Caco-2 (cell line): ENCODE measurements around the gene PTPN6. TPM values are rescaled to one million over a fixed set of nuclear protein-coding genes. Genes with fewer than 3 reads are reported as not detected.

ENCODE experiments used
- BruUV-seq: library from RNA; stranded (reverse); fragments of 400-500 nt; replicated peaks from 2 replicates; lab custom pipeline; 2021; lab: Mats Ljungman, UMichigan
- CTCF ChIA-PET: fragments of 300-600 bp; sonication (Branson Sonifier 250); formaldehyde crosslinking; loops from one replicate; lab custom pipeline; 2022; ENCODE audit warnings: antibody characterized with exemption; lab: Charles Lee
- POLR2A ChIA-PET: fragments of 300-600 bp; sonication (Branson Sonifier 250); formaldehyde crosslinking; loops from one replicate; lab custom pipeline; 2022; ENCODE audit warnings: antibody characterized with exemption; lab: Charles Lee
- DNase-seq, 2 experiments: peaks; one replicate each; pipeline versions ENCODE4 v3.0.0 to v3.0.0-alpha.2; 2020 to 2022
- H3K27me3 ChIP-seq: replicated peaks from 2 replicates; pipeline ENCODE4 v1.6.0; 2011; ENCODE audit warnings: low read length; ENCODE audit not compliant: control insufficient read depth, insufficient read depth
- H3K36me3 ChIP-seq: 2 replicates; pipeline ENCODE4 v1.5.1; 2011; ENCODE audit warnings: low read length; ENCODE audit not compliant: control insufficient read depth, insufficient read depth
- H3K4me1 ChIP-seq: fragments of 250-450 bp; sonication (Bioruptor Pico); 2 replicates; pipeline ENCODE4 v1.5.1; 2020; ENCODE audit warnings: mild to moderate bottlenecking
- H3K4me3 ChIP-seq: 2 replicates; pipeline ENCODE4 v1.5.1; 2011; ENCODE audit warnings: low read depth, mild to moderate bottlenecking, control low read depth, low read length
- H3K9me3 ChIP-seq: fragments of 250-450 bp; sonication (Bioruptor Pico); 2 replicates; pipeline ENCODE4 v1.5.1; 2020; ENCODE audit warnings: mild to moderate bottlenecking, moderate library complexity
- H3K27ac Mint-ChIP-seq: one replicate; pipeline ENCODE4 v1.8.0; 2022; ENCODE audit warnings: mixed read lengths; ENCODE audit not compliant: unreplicated experiment
- H3K27me3 Mint-ChIP-seq: one replicate; pipeline ENCODE4 v1.8.0; 2022; ENCODE audit warnings: mixed read lengths; ENCODE audit not compliant: insufficient read depth, unreplicated experiment
- H3K36me3 Mint-ChIP-seq: one replicate; pipeline ENCODE4 v1.8.0; 2022; ENCODE audit warnings: mild to moderate bottlenecking, mixed read lengths; ENCODE audit not compliant: insufficient read depth, unreplicated experiment
- H3K4me1 Mint-ChIP-seq: one replicate; pipeline ENCODE4 v1.8.0; 2022; ENCODE audit warnings: low read depth, mixed read lengths; ENCODE audit not compliant: unreplicated experiment
- H3K4me3 Mint-ChIP-seq: one replicate; pipeline ENCODE4 v1.8.0; 2022; ENCODE audit warnings: mild to moderate bottlenecking, moderate library complexity, mixed read lengths; ENCODE audit not compliant: unreplicated experiment
- H3K9me3 Mint-ChIP-seq: one replicate; pipeline ENCODE4 v1.8.0; 2022; ENCODE audit warnings: mixed read lengths; ENCODE audit not compliant: unreplicated experiment
- CTCF ChIP-seq, 2 experiments: fragments of 200-600 bp in 1 of 2; IDR thresholded peaks; 1 replicate in 1 of 2; 2 replicates in 1 of 2; pipeline versions ENCODE4 v1.5.1 to v1.8.0; 2011 to 2022; ENCODE audit warnings: antibody characterized with exemption in 1 of 2, control low read depth in 1 of 2, inconsistent platforms in 1 of 2, low read depth in 1 of 2, low read length in 1 of 2, mild to moderate bottlenecking in 1 of 2, moderate library complexity in 1 of 2; ENCODE audit not compliant: insufficient read depth in 1 of 2, severe bottlenecking in 1 of 2, unreplicated experiment in 1 of 2
- intact Hi-C: fragments of 100-400 bp; cut with micrococcal nuclease; formaldehyde crosslinking; loops from one replicate; pipeline ENCODE4 v1.10.0; 2022; ENCODE audit not compliant: unreplicated experiment
- total RNA-seq: library from RNA; stranded (reverse); gene quantifications from 2 replicates; pipeline ENCODE4 v1.2.3, GENCODE V29; 2022

PTPN6 gene
- total RNA-seq, 1 experiment from 2014 or later = 43.9 TPM

DNA sequence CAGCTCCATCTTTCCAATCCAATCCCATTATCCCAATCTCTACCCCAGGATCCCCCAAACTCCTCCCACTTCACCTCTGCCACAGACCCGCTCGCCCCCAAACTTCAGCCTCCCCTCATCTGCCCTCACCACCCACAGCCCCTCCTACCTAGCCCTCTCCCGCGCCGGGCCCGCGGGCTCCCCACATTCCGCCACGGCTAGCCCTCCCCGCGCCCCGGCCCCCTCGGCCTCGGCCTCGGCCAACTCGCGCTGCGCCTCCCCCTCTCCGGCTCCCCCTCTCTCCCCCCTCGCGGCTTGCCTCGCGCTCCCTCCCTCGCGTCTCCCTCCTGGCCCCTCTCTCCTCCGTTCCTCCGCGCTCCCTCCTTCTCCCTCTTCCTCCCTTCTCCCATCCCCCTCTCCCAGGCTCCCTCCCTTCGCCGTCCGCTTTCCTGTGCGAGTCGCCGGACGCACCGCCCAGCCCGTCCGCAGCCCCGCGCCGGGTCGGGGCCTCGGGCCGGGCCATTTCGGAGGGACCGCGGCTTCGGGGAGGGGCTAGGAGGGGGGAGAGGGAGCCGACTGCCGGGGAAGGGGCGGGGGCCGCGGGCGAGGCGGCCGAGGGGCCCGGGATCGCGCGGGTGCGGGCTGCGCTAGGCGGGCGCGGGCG lies 23.7 kb upstream of the PTPN6 start, which contains the start of gene ATN1:
TSS of gene ATN1 (plus strand) at position 581 of the 643 bp plus-strand sequence. CDS start 6,043 bp downstream, outside the sequence.
- Histone ChIP-seq H3K36me3 (peaks cover 2% of the 10 kb centered on the region; the same call in 1 of the 2 replicates), H3K9me3 (no peaks in the 10 kb centered on the region), H3K27me3 (no peaks in the 10 kb centered on the region), H3K4me3 (peak within 1 kb of the TSS; percentile 91), H3K4me1 (peaks cover 43% of the 10 kb centered on the region)
- POLR2A ChIA-PET = interaction anchor here (0.6 to 2.9 kb wide), 7 partner anchors 10 to 135 kb away, joined by 3 to 22 read pairs (median 12); partner anchors contain the start of genes C12orf57 and RNU7-1
- intact Hi-C loops = no loop called here
- Mint-ChIP-seq H3K36me3 (peaks cover 22% of the 10 kb centered on the region), H3K4me1 (peaks cover 66% of the 10 kb centered on the region), H3K27ac (peak within 1 kb of the TSS; percentile 76), H3K9me3 (no peaks in the 10 kb centered on the region), H3K4me3 (peak within 1 kb of the TSS; percentile 85), H3K27me3 (no peaks in the 10 kb centered on the region)
- CTCF ChIA-PET = interaction anchor here (0.6 to 5.7 kb wide), 3 partner anchors 11 to 60 kb away, joined by 4 to 56 read pairs (median 8); partner anchors contain the start of gene SPSB2
- DNase-seq = peak; percentile 85 to 87
- BruUV-seq = no TSS peak
- TF ChIP-seq CTCF (IDR thresholded peaks at IDR 0.05; ENCODE audit: insufficient read depth in 1 of 2, low read depth in 1 of 2, low read length in 1 of 2, severe bottlenecking in 1 of 2, unreplicated experiment in 1 of 2) = no peak

DNA sequence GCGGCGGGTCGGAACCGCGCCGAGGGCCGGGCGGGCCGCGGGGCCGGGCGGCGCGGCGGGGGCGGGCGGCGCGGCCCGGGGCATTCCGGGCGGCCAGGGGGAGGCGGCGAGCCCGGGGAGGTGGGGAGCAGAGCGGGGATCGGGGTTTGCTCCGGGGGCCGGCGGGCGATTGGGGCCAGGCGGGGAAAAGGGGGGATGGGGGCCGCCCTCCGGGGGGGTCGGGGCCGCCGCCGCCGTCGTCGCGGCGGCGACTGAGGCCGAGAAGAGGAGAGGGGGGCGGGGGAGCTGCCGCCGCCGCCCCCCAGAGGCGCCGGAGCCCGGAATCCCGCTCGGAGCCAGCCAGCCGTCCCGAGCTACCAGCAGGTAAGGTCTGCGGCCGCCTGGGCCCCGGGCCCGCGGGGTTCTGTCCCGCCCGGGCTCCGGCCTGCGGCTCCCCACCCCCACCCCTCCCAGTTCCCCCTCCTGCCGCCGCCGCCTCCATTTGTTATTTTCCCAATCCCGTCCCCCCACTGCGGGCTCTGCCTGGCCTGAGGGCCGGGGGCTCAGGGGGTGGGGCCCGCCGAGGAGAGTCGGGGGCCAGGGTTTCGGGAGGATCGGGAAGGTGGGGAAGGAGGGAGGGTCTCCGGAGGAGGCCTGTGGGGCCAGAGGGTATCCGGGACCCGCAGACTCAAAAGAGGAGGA lies 23.0 kb upstream of the PTPN6 start:
- no TSS peak for BruUV-seq
- Histone ChIP-seq H3K4me3 (peak overlapping the region; percentile 91), H3K9me3 (no peaks in the 10 kb centered on the region), H3K4me1 (peaks cover 43% of the 10 kb centered on the region), H3K27me3 (no peaks in the 10 kb centered on the region), H3K36me3 (peaks cover 2% of the 10 kb centered on the region; the same call in 1 of the 2 replicates)
- no peaks in the 10 kb centered on the region for H3K27me3 Mint-ChIP-seq
- CTCF ChIA-PET = interaction anchor here (0.6 to 5.7 kb wide), 4 partner anchors 10 to 168 kb away, joined by 4 to 56 read pairs (median 5); no protein-coding TSS in a partner anchor
- intact Hi-C loops = no loop called here
- peak overlapping the region; percentile 76 for H3K27ac Mint-ChIP-seq
- DNase-seq = peak in 1 of 2 experiments; percentile 51
- no peak for TF ChIP-seq CTCF (IDR thresholded peaks at IDR 0.05; ENCODE audit: insufficient read depth in 1 of 2, low read depth in 1 of 2, low read length in 1 of 2, severe bottlenecking in 1 of 2, unreplicated experiment in 1 of 2)
- peaks cover 27% of the 10 kb centered on the region for H3K36me3 Mint-ChIP-seq
- peak overlapping the region; percentile 85 for H3K4me3 Mint-ChIP-seq
- H3K9me3 Mint-ChIP-seq = no peaks in the 10 kb centered on the region
- peaks cover 66% of the 10 kb centered on the region for H3K4me1 Mint-ChIP-seq
- POLR2A ChIA-PET = interaction anchor here (2.0 kb wide), 3 partner anchors 10 to 18 kb away, joined by 5 to 18 read pairs (median 14); partner anchors contain the start of gene C12orf57
